H1 (cell line): Measurements from ENCODE around the gene OR2V1. TPM values are rescaled to one million over a fixed set of nuclear protein-coding genes. Genes with fewer than 3 reads are reported as not detected.

Experiments used
- CBX8 ChIP-seq: fragments of 300-800, 300-1000 bp; sonication (generic); IDR thresholded peaks from 2 replicates; pipeline ENCODE4 v1.7.1; 2016; ENCODE audit warnings: low read depth, low read length, borderline replicate concordance
- GABPA ChIP-seq: IDR thresholded peaks from 2 replicates; pipeline ENCODE4 v1.6.1; 2011; ENCODE audit warnings: mild to moderate bottlenecking, low read length, moderate library complexity, borderline replicate concordance; ENCODE audit not compliant: insufficient read depth
- TAF1 ChIP-seq: IDR thresholded peaks from 2 replicates; pipeline ENCODE4 v1.6.1; 2011; ENCODE audit warnings: mild to moderate bottlenecking, low read depth, low read length
- polyA plus RNA-seq, 7 experiments: library from polyadenylated mRNA; depleted of rRNA in 3 of 7; stranded (reverse) in 5 of 7; unstranded in 2 of 7; fragments of >200 nt in 5 of 7; fragments of 200-250 nt in 2 of 7; gene quantifications; 1 replicate in 5 of 7; 2 replicates in 1 of 7; 4 replicates in 1 of 7; pipeline versions ENCODE4 v1.2.1 to v1.2.3, GENCODE V29; 2011 to 2013; ENCODE audit warnings: missing spikeins in 2 of 7, mixed read lengths in 2 of 7
- total RNA-seq: library from RNA; stranded (reverse); fragmentation: NEBNext Ultra II Directional; extraction: Animal tissue kit (Norgen Biotek cat#: 25700); gene quantifications from 2 replicates; pipeline ENCODE4 v1.2.1, GENCODE V29; 2021

OR2V1 gene
- total and polyA plus RNA-seq, 2 of the 8 experiments (the other 6 are each of a cell fraction or from before 2014, with no cell fraction given): not detected

DNA sequence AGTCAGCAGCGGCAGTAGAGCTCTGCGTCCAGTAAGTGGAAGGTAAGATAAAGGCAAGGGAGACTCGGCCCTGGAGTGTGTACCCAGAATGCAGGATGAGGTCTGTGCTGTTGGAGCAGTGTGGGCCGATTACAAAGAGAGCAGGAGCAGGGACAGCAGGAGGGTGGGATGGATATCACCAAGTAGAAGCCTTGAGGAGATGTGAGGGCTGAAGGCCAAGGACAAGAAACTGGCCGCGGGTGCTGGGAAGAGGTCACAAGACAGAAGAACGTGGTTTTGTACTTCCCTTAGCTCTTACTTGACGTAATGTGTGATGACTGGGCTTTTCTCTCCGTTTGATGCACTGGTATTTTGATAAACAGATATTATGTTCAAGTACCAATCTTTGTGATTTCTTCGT, 43.7 kb downstream of the OR2V1 start (continued):
- TF ChIP-seq TAF1 (no peak), CBX8 (no peak), GABPA (no peak)
- TF ChIP-seq, all 59 proteins: peak for 0
